Gastroesophageal sphincter (tissue), 3 donors: ENCODE measurements around the gene BOLA1.

Source experiments
- EP300 ChIP-seq: sonication (generic); formaldehyde crosslinking; IDR thresholded peaks from one replicate; pipeline ENCODE4 v1.6.1; 2017; ENCODE audit warnings: antibody characterized with exemption, mild to moderate bottlenecking
- POLR2A ChIP-seq, 2 donors: fragments of 450-650 bp; IDR thresholded peaks; one replicate each; pipeline ENCODE4 v1.6.1; 2017; ENCODE audit warnings: antibody characterized with exemption in 2 of 2, mild to moderate bottlenecking in 2 of 2, moderate library complexity in 1 of 2
- TF ChIP-seq, protein P1 (sequence below), 4 experiments: fragments of 200-600 bp in 2 of 4; fragments of 450-650 bp in 2 of 4; sonication (generic) in 1 of 4; IDR thresholded peaks; one replicate each; pipeline ENCODE4 v1.5.1; 2017 to 2019; ENCODE audit warnings: antibody characterized with exemption in 4 of 4, mild to moderate bottlenecking in 2 of 4, moderate library complexity in 2 of 4

- TF ChIP-seq, protein P1, sequence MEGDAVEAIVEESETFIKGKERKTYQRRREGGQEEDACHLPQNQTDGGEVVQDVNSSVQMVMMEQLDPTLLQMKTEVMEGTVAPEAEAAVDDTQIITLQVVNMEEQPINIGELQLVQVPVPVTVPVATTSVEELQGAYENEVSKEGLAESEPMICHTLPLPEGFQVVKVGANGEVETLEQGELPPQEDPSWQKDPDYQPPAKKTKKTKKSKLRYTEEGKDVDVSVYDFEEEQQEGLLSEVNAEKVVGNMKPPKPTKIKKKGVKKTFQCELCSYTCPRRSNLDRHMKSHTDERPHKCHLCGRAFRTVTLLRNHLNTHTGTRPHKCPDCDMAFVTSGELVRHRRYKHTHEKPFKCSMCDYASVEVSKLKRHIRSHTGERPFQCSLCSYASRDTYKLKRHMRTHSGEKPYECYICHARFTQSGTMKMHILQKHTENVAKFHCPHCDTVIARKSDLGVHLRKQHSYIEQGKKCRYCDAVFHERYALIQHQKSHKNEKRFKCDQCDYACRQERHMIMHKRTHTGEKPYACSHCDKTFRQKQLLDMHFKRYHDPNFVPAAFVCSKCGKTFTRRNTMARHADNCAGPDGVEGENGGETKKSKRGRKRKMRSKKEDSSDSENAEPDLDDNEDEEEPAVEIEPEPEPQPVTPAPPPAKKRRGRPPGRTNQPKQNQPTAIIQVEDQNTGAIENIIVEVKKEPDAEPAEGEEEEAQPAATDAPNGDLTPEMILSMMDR (IDR thresholded peaks at IDR 0.05), result no peak
- TF ChIP-seq EP300, result no peak
- no peak for TF ChIP-seq POLR2A (IDR thresholded peaks at IDR 0.05)
These were observed 22.0 kb upstream of the BOLA1 start for GRCh38 chr1:149877211-149877946.
